ENCODE measurements around the gene SH3RF3.

GRCh38 chr2:109527846-109528705 is 399.1 kb downstream of the SH3RF3 start:
- no peak for TF ChIP-seq CTCF (IDR thresholded peaks at IDR 0.05)
- TF ChIP-seq POLR2AphosphoS5 (IDR thresholded peaks at IDR 0.05; ENCODE audit: low read depth, low read length) = no peak
- no peak for TF ChIP-seq TCF7L2 (IDR thresholded peaks at IDR 0.05; ENCODE audit: low read depth, low read length)
- TF ChIP-seq SIN3A (IDR thresholded peaks at IDR 0.05; ENCODE audit: borderline replicate concordance, insufficient read depth, low read depth, low read length) = no peak
- TF ChIP-seq, protein P1, sequence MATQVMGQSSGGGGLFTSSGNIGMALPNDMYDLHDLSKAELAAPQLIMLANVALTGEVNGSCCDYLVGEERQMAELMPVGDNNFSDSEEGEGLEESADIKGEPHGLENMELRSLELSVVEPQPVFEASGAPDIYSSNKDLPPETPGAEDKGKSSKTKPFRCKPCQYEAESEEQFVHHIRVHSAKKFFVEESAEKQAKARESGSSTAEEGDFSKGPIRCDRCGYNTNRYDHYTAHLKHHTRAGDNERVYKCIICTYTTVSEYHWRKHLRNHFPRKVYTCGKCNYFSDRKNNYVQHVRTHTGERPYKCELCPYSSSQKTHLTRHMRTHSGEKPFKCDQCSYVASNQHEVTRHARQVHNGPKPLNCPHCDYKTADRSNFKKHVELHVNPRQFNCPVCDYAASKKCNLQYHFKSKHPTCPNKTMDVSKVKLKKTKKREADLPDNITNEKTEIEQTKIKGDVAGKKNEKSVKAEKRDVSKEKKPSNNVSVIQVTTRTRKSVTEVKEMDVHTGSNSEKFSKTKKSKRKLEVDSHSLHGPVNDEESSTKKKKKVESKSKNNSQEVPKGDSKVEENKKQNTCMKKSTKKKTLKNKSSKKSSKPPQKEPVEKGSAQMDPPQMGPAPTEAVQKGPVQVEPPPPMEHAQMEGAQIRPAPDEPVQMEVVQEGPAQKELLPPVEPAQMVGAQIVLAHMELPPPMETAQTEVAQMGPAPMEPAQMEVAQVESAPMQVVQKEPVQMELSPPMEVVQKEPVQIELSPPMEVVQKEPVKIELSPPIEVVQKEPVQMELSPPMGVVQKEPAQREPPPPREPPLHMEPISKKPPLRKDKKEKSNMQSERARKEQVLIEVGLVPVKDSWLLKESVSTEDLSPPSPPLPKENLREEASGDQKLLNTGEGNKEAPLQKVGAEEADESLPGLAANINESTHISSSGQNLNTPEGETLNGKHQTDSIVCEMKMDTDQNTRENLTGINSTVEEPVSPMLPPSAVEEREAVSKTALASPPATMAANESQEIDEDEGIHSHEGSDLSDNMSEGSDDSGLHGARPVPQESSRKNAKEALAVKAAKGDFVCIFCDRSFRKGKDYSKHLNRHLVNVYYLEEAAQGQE (IDR thresholded peaks at IDR 0.05; ENCODE audit: insufficient read depth in 1 of 2, low read depth in 2 of 2, low read length in 1 of 2) = no peak

Measured in Panc1 (cell line).